Esophagus (tissue), 2 donors: ENCODE measurements around the gene PPID. TPM values are rescaled to one million over a fixed set of nuclear protein-coding genes. Genes with fewer than 3 reads are reported as not detected.

Experiments
- H3K27ac ChIP-seq, 2 donors: one replicate each; pipeline ENCODE4 v1.5.1; 2013; ENCODE audit warnings: low read depth in 2 of 2, mild to moderate bottlenecking in 2 of 2, inconsistent platforms in 1 of 2, low read length in 1 of 2, moderate library complexity in 1 of 2
- H3K27me3 ChIP-seq, 2 donors: one replicate each; pipeline ENCODE4 v1.6.1; 2013; ENCODE audit warnings: low read length in 2 of 2, control low read depth in 1 of 2, mild to moderate bottlenecking in 1 of 2; ENCODE audit not compliant: insufficient read depth in 2 of 2, control insufficient read depth in 1 of 2
- H3K36me3 ChIP-seq, 2 donors: one replicate each; pipeline ENCODE4 v1.6.1; 2013; ENCODE audit warnings: low read length in 1 of 2; ENCODE audit not compliant: control insufficient read depth in 2 of 2, insufficient read depth in 2 of 2
- H3K4me1 ChIP-seq, 2 donors: one replicate each; pipeline ENCODE4 v1.6.1; 2013; ENCODE audit warnings: low read length in 1 of 2; ENCODE audit not compliant: control insufficient read depth in 2 of 2, insufficient read depth in 2 of 2
- H3K4me3 ChIP-seq, 2 donors: one replicate each; pipeline ENCODE4 v1.5.1; 2013; ENCODE audit warnings: low read length in 2 of 2, mild to moderate bottlenecking in 2 of 2, low read depth in 1 of 2, moderate library complexity in 1 of 2
- H3K9me3 ChIP-seq, 2 donors: one replicate each; pipeline ENCODE4 v1.6.1; 2013; ENCODE audit warnings: mild to moderate bottlenecking in 2 of 2, low read depth in 1 of 2, low read length in 1 of 2, moderate library complexity in 1 of 2; ENCODE audit not compliant: control insufficient read depth in 2 of 2, insufficient read depth in 1 of 2
- WGBS, 2 donors: extraction: QIAGEN DNeasy Blood & Tissue Kit; methylation state at CpG; one replicate each; pipeline ENCODE4 v1.1.7; 2013; 5-methylcytosine and 5-hydroxymethylcytosine counted together
- polyA plus RNA-seq, 2 donors: library from polyadenylated mRNA; stranded (reverse); fragments of 200-250 nt; gene quantifications; one replicate each; pipeline ENCODE4 v1.2.3, GENCODE V29; 2013
- donor health status: healthy with polysubstance abuse.
- donor health status: Bipolar disorder and iron deficiency.

Gene PPID
- 10 to 100 TPM; 12.1 to 15.8 TPM for polyA plus RNA-seq

GRCh38 chr4:158722917-158723793 lies at the start of gene PPID:
TSS of gene PPID (minus strand) at chr4:158723396. CDS start at chr4:158723288, 108 bp downstream.
- Histone ChIP-seq H3K36me3 (peaks cover 0 to 4% of the 10 kb centered on the region in 2 donors), H3K27me3 (no peaks in the 10 kb centered on the region), H3K27ac (peak within 1 kb of the TSS; percentile 78 to 92), H3K9me3 (no peaks in the 10 kb centered on the region), H3K4me1 (no peaks in the 10 kb centered on the region), H3K4me3 (peak within 1 kb of the TSS; percentile 81 to 93)
- 0% methylated on average over 65 of the region's 65 CpGs for WGBS, 2 donors

- WGBS, 2 donors = 57 to 65% methylated on average over 2 of the region's 2 CpGs
- no peaks in the 10 kb centered on the region for H3K27me3 ChIP-seq
- H3K4me3 ChIP-seq = peak overlapping the region in 1 of 2 donors; percentile 0
- H3K27ac ChIP-seq = no peak overlapping the region
- H3K9me3 ChIP-seq = no peaks in the 10 kb centered on the region
- no peaks in the 10 kb centered on the region for H3K36me3 ChIP-seq
- no peaks in the 10 kb centered on the region for H3K4me1 ChIP-seq
Observed at GRCh38 chr4:158771776-158772175, 48.6 kb upstream of the PPID start.

GRCh38 chr4:158770671-158771070 lies 47.5 kb upstream of the PPID start:
- H3K9me3 ChIP-seq = no peaks in the 10 kb centered on the region
- no peaks in the 10 kb centered on the region for H3K4me1 ChIP-seq
- H3K27me3 ChIP-seq = no peaks in the 10 kb centered on the region
- no peaks in the 10 kb centered on the region for H3K36me3 ChIP-seq
- no peak overlapping the region for H3K4me3 ChIP-seq
- WGBS, 2 donors = 74 to 89% methylated on average over 5 of the region's 5 CpGs
- no peak overlapping the region for H3K27ac ChIP-seq

- Histone ChIP-seq H3K36me3 (no peaks in the 10 kb centered on the region), H3K9me3 (no peaks in the 10 kb centered on the region), H3K4me1 (no peaks in the 10 kb centered on the region), H3K27ac (peak overlapping the region; percentile 86 to 88), H3K4me3 (peak overlapping the region; percentile 74 to 91), H3K27me3 (no peaks in the 10 kb centered on the region)
- 0 to 1% methylated on average over 49 of the region's 49 CpGs for WGBS, 2 donors
Observed at GRCh38 chr4:158769175-158769921, 46.2 kb upstream of the PPID start.

GRCh38 chr4:158768555-158769174 lies 45.5 kb upstream of the PPID start, which contains the start of gene FNIP2:
TSS of gene FNIP2 (plus strand) at chr4:158769026. CDS start at chr4:158769213, 187 bp downstream.
- no peaks in the 10 kb centered on the region for H3K9me3 ChIP-seq
- H3K4me3 ChIP-seq = peak within 1 kb of the TSS; percentile 74 to 91
- peak within 1 kb of the TSS; percentile 86 to 88 for H3K27ac ChIP-seq
- 1% methylated on average over 83 to 88 of the region's 88 CpGs for WGBS, 2 donors
- H3K4me1 ChIP-seq = no peaks in the 10 kb centered on the region
- no peaks in the 10 kb centered on the region for H3K36me3 ChIP-seq
- H3K27me3 ChIP-seq = no peaks in the 10 kb centered on the region

- Histone ChIP-seq H3K36me3 (no peaks in the 10 kb centered on the region), H3K4me1 (no peaks in the 10 kb centered on the region), H3K27me3 (no peaks in the 10 kb centered on the region), H3K4me3 (no peak overlapping the region), H3K27ac (no peak overlapping the region), H3K9me3 (no peaks in the 10 kb centered on the region)
- 43 to 44% methylated on average over 2 of the region's 2 CpGs for WGBS, 2 donors
Observed at GRCh38 chr4:158767451-158767850, 44.3 kb upstream of the PPID start.

- no peak overlapping the region for H3K4me3 ChIP-seq
- no peak overlapping the region for H3K27ac ChIP-seq
Observed at GRCh38 chr4:158766434-158767044, 43.3 kb upstream of the PPID start.

GRCh38 chr4:158763462-158763861 lies 40.3 kb upstream of the PPID start:
- no peaks in the 10 kb centered on the region for H3K4me1 ChIP-seq

More at GRCh38 chr4:158766434-158767044, 43.3 kb upstream of the PPID start:
- WGBS, 2 donors = 80 to 86% methylated on average over 6 of the region's 6 CpGs
- Histone ChIP-seq H3K4me1 (no peaks in the 10 kb centered on the region), H3K36me3 (no peaks in the 10 kb centered on the region), H3K27me3 (no peaks in the 10 kb centered on the region), H3K9me3 (no peaks in the 10 kb centered on the region)

GRCh38 chr4:158762553-158762952 lies 39.4 kb upstream of the PPID start:
- Histone ChIP-seq H3K27me3 (no peaks in the 10 kb centered on the region), H3K9me3 (no peaks in the 10 kb centered on the region), H3K27ac (no peak overlapping the region), H3K4me3 (no peak overlapping the region), H3K36me3 (no peaks in the 10 kb centered on the region), H3K4me1 (no peaks in the 10 kb centered on the region)
- 67 to 72% methylated on average over 4 of the region's 4 CpGs for WGBS, 2 donors

More at GRCh38 chr4:158763462-158763861, 40.3 kb upstream of the PPID start:
- no peaks in the 10 kb centered on the region for H3K36me3 ChIP-seq
- H3K4me3 ChIP-seq = no peak overlapping the region
- no peaks in the 10 kb centered on the region for H3K9me3 ChIP-seq
- WGBS, 2 donors = 47 to 48% methylated on average over 2 of the region's 2 CpGs
- H3K27me3 ChIP-seq = no peaks in the 10 kb centered on the region
- H3K27ac ChIP-seq = no peak overlapping the region
